Muscle of arm (tissue), 14 donors: ENCODE measurements around the gene TCEAL1. TPM values are rescaled to one million over a fixed set of nuclear protein-coding genes. Genes with fewer than 3 reads are reported as not detected.
A peak's percentile ranks its signal among the peaks of the same experiment; 100 is the strongest.
"Not testable (repeated sequence)": the region's sequence is repeated elsewhere in the genome, so short reads cannot be mapped to it uniquely, and the experiment has no call there.

Experiments
- DNase-seq: peaks from one replicate; pipeline ENCODE4 v3.0.0-alpha.2; 2013
- long read RNA-seq, 11 donors: transcript quantifications; one replicate each; lab custom pipeline, GENCODE V29; 2026
- polyA plus RNA-seq, 12 donors: library from polyadenylated mRNA; unstranded; fragments of 120-200 nt; gene quantifications; one replicate each; pipeline ENCODE4 v1.2.1, GENCODE V29; 2013; ENCODE audit not compliant: insufficient read length in 12 of 12

The TCEAL1 gene, protein sequence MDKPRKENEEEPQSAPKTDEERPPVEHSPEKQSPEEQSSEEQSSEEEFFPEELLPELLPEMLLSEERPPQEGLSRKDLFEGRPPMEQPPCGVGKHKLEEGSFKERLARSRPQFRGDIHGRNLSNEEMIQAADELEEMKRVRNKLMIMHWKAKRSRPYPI
- polyA plus RNA-seq = 10 to 100 TPM in 11 of 12 donors, not detected in 1; 46.2 to 85.9 (median 66.4) TPM
- long read RNA-seq, donor 1, transcript TCEAL1-201 (3 exons, 1,164 nt) = major isoform, 6 of 24 reads
- long read RNA-seq, donor 1, transcript TCEAL1-202 (3 exons, 1,201 nt) = minor isoform, 5 of 24 reads
- long read RNA-seq, donor 1, partial matches to known transcripts = 0 of 24 reads
- long read RNA-seq, donor 1, other reads (novel, unspliced or antisense) = 11 of 24 reads
- long read RNA-seq, donor 2, transcript TCEAL1-201 (3 exons, 1,164 nt) = major isoform, 34 of 61 reads
- long read RNA-seq, donor 2, transcript TCEAL1-202 (3 exons, 1,201 nt) = minor isoform, 19 of 61 reads
- long read RNA-seq, donor 2, partial matches to known transcripts = 7 of 61 reads
- long read RNA-seq, donor 2, other reads (novel, unspliced or antisense) = 0 of 61 reads
- long read RNA-seq, donor 3, transcript TCEAL1-202 (3 exons, 1,201 nt) = minor isoform, 5 of 21 reads
- long read RNA-seq, donor 3, transcript TCEAL1-201 (3 exons, 1,164 nt) = major isoform, 16 of 21 reads
- long read RNA-seq, donor 3, partial matches to known transcripts = 0 of 21 reads
- long read RNA-seq, donor 3, other reads (novel, unspliced or antisense) = 0 of 21 reads
- long read RNA-seq, donor 4, transcript TCEAL1-202 (3 exons, 1,201 nt) = minor isoform, 11 of 24 reads
- long read RNA-seq, donor 4, transcript TCEAL1-201 (3 exons, 1,164 nt) = major isoform, 13 of 24 reads
- long read RNA-seq, donor 4, partial matches to known transcripts = 0 of 24 reads
- long read RNA-seq, donor 4, other reads (novel, unspliced or antisense) = 0 of 24 reads
- long read RNA-seq, donor 5, transcript TCEAL1-201 (3 exons, 1,164 nt) = major isoform, 33 of 79 reads
- long read RNA-seq, donor 5, transcript TCEAL1-202 (3 exons, 1,201 nt) = minor isoform, 19 of 79 reads
- long read RNA-seq, donor 5, partial matches to known transcripts = 26 of 79 reads
- long read RNA-seq, donor 5, other reads (novel, unspliced or antisense) = 0 of 79 reads
- long read RNA-seq, donor 6, transcript TCEAL1-202 (3 exons, 1,201 nt) = minor isoform, 8 of 34 reads
- long read RNA-seq, donor 6, transcript TCEAL1-201 (3 exons, 1,164 nt) = major isoform, 22 of 34 reads
- long read RNA-seq, donor 6, partial matches to known transcripts = 0 of 34 reads
- long read RNA-seq, donor 6, other reads (novel, unspliced or antisense) = 0 of 34 reads
- long read RNA-seq, donor 7, transcript TCEAL1-201 (3 exons, 1,164 nt) = major isoform, 11 of 21 reads
- long read RNA-seq, donor 7, transcript TCEAL1-202 (3 exons, 1,201 nt) = minor isoform, 10 of 21 reads
- long read RNA-seq, donor 7, partial matches to known transcripts = 0 of 21 reads
- long read RNA-seq, donor 7, other reads (novel, unspliced or antisense) = 0 of 21 reads
- long read RNA-seq, donor 8, transcript TCEAL1-202 (3 exons, 1,201 nt) = minor isoform, 14 of 67 reads
- long read RNA-seq, donor 8, transcript TCEAL1-201 (3 exons, 1,164 nt) = major isoform, 36 of 67 reads
- long read RNA-seq, donor 8, partial matches to known transcripts = 8 of 67 reads
- long read RNA-seq, donor 8, other reads (novel, unspliced or antisense) = 6 of 67 reads
- long read RNA-seq, donor 9, transcript TCEAL1-202 (3 exons, 1,201 nt) = minor isoform, 15 of 42 reads
- long read RNA-seq, donor 9, transcript TCEAL1-201 (3 exons, 1,164 nt) = major isoform, 24 of 42 reads
- long read RNA-seq, donor 9, partial matches to known transcripts = 0 of 42 reads
- long read RNA-seq, donor 9, other reads (novel, unspliced or antisense) = 0 of 42 reads
- long read RNA-seq, donor 10, transcript TCEAL1-201 (3 exons, 1,164 nt) = major isoform, 36 of 51 reads
- long read RNA-seq, donor 10, transcript TCEAL1-202 (3 exons, 1,201 nt) = minor isoform, 10 of 51 reads
- long read RNA-seq, donor 10, partial matches to known transcripts = 0 of 51 reads
- long read RNA-seq, donor 10, other reads (novel, unspliced or antisense) = 0 of 51 reads
- long read RNA-seq, donor 11, transcript TCEAL1-202 (3 exons, 1,201 nt) = minor isoform, 16 of 51 reads
- long read RNA-seq, donor 11, transcript TCEAL1-201 (3 exons, 1,164 nt) = major isoform, 30 of 51 reads
- long read RNA-seq, donor 11, partial matches to known transcripts = 0 of 51 reads
- long read RNA-seq, donor 11, other reads (novel, unspliced or antisense) = 0 of 51 reads

DNA sequence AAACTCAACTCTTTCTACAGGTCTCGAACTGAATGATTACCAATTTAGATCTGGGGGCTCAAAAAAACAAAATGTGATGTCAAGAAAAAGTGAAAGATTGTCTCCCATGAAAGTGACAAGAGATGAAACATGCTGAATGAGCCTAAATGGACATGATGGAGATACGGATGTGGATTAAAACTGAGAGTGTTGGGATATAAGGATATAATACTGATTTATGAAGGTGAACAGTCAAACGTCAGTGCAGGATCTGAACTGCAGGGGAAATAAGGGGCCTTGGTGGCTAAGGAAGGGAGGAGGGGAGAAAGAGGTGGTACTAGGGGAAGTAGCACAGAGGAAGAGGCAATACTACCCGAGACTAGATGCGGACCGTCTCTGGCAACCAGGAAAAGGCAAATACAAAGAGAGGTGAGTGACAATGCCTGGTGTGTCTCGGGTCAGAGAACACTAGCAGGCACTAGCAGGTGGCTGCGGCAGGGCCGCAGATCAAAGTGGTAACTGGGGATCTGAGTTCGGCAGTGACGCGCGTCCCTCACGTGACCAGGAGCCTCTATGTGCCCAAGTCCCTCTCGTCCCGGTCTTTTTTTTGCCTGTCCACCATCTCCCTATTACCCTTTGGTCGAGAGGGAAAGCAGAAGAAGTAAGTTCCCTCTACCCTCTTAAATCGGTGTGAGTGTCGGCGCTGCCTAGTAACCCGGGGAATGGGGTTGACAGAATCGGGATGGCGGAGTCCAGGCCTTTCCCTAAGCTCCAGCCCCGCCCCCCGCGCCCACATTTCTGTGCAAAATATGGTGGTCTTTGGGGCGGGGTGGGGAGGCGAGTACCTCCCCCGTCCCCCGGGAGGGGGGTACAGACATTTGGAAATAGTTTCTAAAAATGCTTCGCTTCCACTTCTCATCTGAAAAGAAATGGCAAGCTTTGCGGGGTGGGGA is at the start of gene TCEAL1:
Gene TCEAL1, plus strand, starts transcription at position 590 of the 932 bp plus-strand sequence. CDS start 942 bp downstream, outside the sequence.
- DNase-seq = peak; percentile 67

DNA sequence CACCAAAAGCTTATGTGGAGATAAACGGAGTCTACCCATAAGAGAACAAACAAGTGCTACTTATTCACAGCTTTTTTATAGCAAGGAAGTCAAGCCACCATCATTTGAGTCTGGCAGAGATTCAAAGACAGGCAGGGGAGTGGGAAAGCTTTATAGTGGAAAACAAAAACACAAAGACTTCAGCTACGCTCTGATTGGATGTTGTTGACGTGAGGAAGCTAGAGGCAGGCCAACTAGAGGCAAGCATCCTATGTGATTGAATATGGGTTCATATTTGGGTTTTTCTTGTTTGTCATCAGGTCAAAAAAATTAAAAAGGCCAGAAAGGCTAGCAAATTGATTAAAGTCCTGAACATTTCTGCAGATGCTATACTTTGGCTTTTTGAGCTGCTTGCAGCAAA is 44.2 kb upstream of the TCEAL1 start:
- DNase-seq = no peak

DNA sequence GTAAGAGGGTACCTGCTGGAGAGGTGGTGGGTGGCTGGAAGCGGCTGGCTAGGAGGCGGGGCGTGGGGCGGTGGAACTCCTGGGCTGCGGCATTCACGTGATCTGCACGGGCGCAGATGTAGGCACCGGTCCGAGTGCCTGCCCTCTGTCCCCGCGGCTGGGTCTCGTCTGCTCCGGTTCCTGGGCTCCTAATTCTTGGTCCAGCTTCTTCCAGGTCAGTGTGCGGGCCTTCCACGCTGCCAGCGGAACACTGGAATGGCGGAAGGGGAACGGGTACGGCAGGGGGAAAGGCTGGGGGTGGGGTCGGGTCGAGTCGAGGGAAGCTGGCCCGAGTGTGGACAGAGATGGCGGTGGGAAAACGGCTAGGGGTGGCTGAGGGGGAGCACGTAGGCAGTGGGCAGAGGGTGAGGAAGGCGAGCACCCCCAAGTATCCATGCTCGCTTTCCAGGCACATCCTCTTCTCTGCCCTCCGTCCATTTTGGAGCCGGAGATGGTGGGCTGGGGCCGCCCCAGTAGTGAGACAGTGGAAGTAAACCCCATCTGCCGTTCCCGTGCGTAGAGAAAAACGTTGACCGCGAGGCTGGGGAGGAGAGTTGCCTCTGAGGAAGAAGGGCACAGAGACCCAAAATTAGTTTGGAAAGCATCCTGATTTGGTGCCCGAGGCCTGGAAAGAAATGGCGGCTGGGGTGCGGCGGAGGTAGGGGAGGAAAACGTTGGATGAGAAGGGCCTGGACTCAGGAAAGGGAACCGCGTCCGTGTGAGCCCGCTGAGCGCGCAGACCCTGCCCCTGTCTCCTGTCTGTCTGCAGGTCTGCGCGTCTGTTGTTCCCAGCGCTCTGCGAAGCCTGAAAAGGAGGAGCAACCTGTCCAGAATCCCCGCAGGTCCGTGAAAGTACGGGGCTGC is 43.1 kb upstream of the TCEAL1 start, which contains the start of gene TCEAL4:
Gene TCEAL4, plus strand, starts transcription at position 105 of the 903 bp plus-strand sequence. CDS start 1,161 bp downstream, outside the sequence.
- peak; percentile 36 for DNase-seq

DNA sequence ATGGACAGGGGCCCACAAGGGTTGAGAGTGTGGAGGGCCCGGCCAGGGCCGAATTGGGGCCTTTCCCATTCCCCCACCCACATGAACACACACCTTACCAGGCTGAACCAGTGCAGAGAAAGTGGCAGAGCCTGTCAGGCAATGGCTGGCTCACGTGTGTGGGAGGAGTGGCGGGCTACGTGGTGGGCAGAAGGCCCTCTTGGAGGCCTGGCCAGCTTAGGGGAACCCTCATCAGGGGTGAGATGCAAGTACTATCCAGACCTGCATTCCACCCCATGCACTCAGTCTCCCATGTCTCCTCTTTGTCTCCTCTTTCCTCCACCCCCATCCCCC is 42.5 kb upstream of the TCEAL1 start:
- no peak for DNase-seq

DNA sequence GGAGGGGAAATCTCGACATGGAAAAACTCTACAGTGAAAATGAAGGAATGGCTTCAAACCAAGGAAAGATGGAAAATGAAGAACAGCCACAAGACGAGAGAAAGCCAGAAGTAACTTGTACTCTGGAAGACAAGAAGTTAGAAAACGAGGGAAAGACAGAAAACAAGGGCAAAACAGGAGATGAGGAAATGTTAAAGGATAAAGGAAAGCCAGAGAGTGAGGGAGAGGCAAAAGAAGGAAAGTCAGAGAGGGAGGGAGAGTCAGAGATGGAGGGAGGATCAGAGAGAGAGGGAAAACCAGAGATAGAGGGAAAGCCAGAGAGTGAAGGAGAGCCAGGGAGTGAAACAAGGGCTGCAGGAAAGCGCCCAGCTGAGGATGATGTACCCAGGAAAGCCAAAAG is 42.1 kb upstream of the TCEAL1 start:
- DNase-seq = no peak

DNA sequence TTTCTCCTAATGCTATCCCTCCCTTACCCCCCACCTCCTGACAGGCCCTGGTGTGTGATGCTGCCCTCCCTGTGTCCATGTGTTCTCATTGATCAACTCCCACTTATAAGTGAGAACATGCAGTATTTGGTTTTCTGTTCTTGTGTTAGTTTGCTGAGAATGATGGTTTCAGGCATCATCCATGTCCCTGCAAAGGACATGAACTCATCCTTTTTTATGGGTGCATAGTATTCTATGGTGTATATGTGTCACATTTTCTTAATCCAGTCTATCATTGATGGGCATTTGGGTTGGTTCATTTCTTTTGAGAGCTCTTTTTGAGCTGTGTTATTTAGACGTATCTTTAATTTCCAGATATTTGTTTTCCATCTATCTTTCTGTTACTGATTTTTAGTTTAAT is 36.5 kb upstream of the TCEAL1 start:
- DNase-seq = not testable (repeated sequence)

DNA sequence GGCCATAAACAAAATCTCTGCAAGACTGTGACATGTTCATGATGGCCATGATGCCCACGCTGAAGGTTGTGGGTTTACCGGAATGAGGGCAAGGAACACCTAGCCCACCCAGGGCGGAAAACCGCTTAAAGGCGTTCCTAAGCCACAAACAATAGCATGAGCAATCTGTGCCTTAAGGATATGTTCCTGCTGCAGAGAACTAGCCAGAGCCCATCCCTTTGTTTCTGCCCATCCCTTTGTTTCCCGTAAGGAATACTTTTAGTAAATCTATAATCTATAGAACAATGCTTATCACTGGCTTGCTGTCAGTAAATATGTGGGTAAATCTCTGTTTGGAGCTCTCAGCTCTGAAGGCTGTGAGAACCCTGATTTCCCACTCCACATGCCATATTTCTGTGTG is 33.6 kb upstream of the TCEAL1 start:
- DNase-seq = not testable (repeated sequence)

DNA sequence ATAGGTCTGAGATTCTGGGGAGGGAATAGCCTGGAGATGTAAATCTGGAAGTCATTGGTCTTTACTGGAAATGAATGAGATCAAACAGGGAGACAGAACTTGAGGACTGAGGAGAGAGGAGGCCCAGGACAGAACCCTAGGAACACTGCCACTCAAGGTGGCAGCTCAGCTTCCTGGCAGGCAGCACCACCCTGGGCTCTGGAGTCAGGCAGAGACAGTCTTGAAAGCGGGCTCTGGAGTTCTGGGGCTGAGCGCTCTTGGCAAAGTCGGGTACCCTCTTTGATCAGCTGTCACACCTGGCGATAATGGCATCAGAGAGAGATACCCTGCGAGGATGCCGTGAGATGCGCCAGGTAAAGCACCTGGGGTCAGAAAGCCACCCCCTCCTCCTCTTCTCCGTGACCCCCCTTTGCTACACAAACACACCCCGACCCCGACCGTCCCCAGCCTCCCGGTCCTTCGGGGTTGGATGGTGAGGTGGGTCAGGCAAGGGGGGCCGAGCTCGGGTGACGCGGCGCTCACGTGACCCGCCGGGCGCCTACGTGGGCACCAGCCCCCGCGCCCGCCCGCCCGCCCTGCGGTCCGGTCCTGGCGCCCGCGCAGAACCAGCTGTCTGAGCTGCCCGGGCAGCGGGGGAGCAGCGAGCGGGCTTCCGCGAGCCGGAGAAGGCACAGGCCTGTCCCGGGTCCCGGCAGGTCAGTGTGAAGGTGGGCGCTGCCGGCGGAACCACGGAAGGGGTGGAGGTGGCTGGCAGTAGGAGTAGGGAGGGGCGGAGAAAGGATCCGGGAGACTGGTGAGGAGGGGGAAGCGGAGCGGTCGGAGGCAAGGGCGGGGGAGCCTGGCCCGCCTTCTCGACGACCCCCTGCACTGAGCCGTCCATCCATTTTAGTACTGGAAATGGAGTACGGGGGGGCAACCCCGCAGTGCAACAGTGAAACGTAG is 21.1 kb upstream of the TCEAL1 start, which contains the start of gene TCEAL3:
Gene TCEAL3, plus strand, starts transcription at position 600 of the 942 bp plus-strand sequence. CDS start 1,102 bp downstream, outside the sequence.
- peak; percentile 35 for DNase-seq

DNA sequence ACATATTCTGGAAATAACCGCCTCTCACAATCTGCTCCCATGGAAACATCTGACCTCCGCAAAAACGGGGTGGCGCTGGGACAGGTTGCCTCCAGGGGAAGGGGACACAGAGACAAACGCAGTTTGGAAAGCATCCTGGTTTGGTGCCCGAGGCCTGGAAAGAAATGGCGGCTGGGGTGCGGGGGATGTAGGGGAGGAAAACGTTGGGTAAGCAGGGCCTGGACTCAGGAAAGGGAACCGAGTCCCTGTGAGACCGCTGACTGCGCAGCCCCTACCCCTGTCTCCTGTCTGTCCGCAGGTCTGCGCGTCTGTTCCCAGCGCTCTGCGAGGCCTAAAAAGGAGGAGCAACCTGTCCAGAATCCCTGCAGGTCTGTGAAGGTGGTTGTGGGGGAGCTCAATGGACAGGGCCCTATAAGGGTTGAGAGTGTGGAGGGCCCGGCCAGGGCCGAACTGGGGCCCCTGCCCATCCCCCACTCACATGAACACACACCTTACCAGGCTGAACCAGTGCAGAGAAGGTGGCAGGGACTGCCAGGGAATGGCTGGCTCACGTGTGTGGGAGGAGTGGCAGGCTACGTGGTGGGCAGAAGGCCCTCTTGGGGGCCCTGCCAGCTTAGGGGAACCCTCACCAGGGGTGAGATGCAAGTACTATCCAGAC is 20.3 kb upstream of the TCEAL1 start:
- DNase-seq = no peak

DNA sequence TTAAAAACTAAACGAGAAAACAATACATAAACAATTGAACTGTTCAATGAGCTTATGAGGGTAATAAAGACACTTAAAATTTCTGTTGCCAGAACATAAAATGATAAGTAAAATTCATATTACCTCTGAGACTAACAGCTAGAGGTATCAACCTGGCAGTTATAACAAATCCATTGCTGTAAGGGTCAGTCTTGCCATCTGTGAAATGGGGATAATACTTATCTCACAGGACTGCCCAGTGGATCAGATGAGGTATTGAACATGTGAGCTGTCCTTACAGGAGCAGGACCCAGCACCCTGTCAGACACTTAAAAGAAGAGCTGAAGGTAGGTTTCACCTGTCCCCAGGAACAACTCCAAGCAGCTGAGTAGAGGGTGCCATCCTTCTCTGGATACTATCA is 18.5 kb upstream of the TCEAL1 start:
- no peak for DNase-seq

DNA sequence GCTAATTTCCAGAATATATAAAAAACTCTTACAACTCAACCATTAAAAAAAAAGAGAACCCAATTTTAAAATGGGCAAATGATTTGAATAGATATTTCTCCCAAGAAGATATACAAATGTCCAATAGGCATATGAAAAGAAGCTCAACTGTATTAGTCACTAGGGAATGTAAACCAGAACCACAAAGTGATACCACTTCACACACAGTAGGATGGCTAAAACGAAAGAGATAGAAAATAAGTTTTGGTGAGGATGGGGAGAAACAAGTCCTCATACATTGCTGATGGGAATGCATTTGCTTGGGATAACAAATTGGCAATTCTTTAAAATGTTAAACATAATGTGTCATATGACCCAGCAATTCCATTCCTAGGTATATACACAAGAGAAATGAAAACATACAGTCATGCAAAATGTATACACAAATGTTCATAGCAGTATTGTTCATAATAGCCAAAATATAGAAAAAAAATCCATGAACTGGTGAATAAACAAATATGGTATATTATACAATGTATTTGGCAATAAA is 15.3 kb upstream of the TCEAL1 start:
- DNase-seq = no peak

DNA sequence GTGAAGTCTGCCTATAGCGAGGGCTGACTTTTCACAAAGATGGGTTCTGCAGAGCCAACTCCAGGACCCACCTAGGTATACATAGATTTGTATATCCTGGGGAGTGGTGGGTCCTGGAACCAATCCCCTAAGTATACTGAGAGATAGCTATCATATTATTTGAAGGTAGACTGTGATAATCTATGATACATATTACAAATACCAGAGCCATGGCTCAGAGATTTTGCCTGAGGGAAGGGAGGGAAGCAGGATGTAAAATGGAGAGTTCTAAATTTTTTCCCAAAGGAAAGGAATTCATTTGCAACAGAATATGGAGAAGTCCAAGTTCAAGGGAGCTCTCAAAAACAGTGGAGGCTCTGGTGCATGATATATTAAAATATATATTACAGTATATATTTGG is 13.8 kb upstream of the TCEAL1 start:
- DNase-seq = no peak

DNA sequence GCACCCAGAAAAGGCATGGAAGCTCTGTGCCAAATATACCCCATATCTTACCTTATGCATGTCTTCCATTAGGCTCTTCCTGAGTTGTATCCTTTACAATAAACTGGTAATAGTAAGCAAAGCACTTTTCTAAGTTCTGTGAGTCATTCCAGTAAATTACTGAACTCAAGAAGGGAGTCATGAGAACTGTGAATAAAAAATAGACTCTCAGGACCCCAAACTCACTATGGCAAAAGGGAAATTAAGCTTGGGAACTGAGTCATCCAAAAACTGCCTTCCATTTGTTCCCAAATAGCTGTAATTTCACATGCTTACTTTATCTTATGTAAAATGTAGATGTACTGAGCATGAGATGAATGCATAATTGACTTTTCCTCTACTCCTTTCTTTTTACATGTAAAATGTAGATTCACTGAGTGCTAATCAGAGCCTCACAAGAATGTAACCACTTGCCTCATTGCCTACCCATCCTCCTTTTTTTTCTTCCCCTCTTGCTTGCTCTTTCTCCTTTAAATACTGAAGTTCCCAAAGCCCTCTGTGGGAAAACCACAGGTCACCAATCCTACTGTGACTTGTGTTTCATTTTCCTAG is 12.9 kb upstream of the TCEAL1 start:
- no peak for DNase-seq

DNA sequence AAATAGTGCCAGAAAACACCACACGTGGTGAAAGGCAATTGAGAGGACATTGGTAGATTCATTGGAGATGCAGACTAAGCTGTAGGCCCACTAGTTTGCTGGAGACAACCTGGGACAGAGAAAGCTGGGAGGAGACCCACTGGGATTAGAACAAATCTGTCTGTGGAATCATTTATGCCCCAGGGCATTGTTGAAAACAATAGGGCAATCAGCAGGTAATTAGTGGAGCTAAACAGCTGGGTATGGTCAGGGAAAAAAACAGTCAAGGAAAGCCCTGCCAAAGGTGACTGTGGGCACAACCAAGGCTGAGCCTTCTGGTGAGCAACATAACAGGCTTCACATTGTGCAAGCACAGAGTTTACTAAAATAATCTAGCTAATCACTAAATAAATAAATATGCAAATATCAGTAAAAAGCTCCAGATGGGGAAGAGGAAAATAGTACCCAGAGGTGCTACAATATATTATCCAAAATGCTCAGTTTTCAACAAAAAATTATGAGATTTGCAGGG is 12.0 kb upstream of the TCEAL1 start:
- DNase-seq = no peak
